HG03558 (cell line): ENCODE measurements around the gene RTF1.
"Not testable (repeated sequence)": the region's sequence is repeated elsewhere in the genome, so short reads cannot be mapped to it uniquely, and the experiment has no call there.

Experiments used
- ATAC-seq: cut with Tn5 transposase; IDR thresholded peaks from one replicate; pipeline ENCODE4 v1.9.1; 2021; ENCODE audit warnings: moderate number of reproducible peaks; ENCODE audit not compliant: unreplicated experiment; ENCODE audit errors: extremely low read depth

RTF1 gene

DNA sequence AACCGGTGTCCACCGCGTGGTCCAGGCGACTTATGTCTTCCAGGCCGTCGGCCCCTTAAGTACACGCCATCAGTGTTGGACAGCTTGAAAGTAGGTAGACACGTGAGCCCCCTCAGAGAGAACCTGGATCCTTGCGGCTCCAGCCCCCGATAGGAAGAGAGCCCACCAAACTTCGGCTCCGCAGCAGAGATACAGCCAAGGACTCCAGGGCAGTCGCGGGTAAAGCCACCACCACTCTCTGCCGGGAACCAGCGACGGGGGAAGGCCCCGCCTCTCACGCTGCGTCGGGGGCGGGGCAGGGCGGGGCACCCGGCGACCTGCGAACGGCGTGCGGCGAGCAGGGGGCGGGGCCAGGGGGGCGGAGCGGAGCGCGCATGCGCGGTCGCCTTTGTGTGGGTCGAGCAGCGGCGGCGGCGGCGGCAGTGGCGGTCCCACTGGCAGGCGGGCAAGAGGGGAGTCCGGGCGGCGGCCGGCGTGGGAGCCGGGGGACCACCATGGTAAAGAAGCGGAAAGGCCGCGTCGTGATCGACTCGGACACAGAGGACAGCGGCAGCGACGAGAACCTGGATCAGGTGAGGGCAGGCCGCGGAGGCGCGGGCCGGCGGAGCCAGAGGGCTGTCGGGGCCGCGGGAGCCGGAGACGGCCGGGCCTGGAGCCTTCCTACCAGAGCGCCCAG is at the start of gene RTF1:
TSS of gene RTF1 (plus strand) at position 354 of the 676 bp plus-strand sequence. CDS start at position 375, 21 bp downstream.
- no peak for ATAC-seq

DNA sequence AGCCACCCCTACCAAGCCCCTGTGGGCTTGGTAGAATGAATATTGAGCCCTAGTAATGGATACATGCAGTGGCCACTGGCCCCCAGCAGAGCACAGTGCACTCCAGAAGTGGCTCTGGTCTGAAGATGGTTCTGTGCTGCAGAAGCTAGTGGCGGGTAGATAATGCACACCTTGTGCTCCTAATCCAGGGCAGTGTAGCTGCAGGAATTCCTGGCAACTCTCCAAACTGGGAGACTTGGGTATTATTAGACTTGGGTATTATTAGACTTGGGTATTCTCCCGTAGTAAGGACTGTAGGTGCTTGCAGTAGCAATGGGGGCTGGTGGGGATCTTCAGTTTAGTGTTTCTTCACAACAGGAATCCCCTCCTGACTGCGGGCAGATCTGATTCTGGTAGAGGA is 49.5 kb upstream of the RTF1 start:
- no peak for ATAC-seq

DNA sequence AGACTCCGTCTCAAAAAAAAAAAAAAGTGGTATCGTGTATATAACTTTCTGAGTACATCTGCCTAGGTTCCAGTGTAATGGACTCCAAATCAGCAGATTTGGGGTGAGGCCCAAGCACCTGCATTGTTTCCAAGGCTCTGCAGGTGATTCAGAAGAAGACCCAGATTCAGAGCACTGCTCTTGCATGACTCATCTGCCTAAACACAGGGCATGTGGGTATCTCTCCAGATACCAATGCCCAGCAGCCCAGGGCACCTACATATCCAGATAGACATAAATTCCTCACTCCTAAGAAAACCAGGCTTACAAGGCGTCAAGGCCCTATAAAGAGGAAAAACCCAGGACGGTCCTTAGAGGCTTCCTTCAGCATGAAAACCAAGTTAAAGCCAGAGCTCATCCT is 38.9 kb upstream of the RTF1 start:
- ATAC-seq = no peak

DNA sequence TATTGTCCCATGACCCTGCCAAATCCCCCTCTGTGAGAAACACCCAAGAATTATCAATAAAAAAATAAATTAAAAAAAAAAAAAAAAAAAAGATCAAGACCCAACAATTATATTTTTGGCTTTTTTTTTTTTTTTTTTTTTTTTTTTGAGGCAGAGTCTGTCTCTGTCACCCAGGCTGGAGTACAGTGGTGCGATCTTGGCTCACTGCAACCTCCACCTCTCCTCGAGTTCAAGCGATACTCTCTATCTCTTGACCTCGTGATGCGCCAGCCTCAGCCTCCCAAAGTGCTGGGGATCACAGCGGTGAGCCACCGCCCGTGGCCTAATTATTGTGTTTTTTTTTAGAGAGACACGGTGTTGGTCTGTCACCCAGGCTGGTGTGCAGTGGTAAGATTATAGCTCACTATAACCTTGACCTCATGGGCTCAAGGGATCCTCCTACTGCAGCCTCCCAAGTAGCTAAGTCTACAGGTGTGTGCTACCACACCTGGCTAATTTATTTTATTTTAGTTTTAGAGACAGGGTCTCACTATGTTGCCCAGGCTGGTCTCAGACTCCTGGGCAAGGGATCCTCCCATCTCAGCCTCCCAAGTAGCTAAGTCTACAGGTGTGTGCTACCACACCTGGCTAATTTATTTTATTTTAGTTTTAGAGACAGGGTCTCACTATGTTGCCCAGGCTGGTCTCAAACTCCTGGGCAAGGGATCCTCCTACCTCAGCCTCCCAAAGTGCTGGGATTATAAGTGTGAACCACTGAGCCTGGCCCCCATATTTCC is 32.7 kb upstream of the RTF1 start:
- ATAC-seq = not testable (repeated sequence)

DNA sequence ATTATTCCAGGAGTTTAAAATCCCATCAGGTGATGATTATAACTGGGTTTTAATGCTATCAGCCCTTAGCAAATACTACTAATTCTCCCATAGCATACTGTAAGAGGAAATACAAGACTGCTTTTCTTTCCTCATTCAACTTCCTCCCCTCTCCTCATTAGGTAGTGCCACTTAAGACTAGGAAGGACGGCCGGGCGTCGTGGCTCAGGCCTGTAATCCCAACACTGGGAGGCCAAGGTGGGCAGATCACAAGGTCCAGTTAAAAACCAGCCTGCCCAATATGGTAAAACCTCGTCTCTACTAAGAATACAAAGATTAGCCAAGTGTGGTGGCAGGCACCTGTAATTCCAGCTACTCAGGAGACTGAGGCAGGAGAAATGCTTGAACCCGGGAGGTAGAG is 29.2 kb upstream of the RTF1 start:
- no peak for ATAC-seq

DNA sequence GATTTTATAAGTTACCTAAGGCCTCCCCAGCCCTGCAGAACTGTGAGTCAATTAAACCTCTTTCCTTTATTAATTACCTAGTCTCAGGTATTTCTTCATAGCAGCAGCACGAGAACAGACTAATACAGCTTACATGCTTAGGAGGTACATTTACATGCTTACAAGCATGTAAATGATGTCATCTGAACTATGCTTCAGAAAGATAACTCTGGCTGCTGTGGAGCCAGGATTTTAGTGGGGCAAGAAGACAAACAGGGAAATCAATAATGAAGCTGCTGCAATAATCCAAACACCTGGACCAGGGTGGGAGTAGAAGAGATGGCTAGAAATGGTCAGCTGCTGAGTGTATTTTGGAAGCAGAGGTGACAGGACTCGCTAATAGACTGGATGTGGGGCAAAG is 24.2 kb upstream of the RTF1 start:
- no peak for ATAC-seq

DNA sequence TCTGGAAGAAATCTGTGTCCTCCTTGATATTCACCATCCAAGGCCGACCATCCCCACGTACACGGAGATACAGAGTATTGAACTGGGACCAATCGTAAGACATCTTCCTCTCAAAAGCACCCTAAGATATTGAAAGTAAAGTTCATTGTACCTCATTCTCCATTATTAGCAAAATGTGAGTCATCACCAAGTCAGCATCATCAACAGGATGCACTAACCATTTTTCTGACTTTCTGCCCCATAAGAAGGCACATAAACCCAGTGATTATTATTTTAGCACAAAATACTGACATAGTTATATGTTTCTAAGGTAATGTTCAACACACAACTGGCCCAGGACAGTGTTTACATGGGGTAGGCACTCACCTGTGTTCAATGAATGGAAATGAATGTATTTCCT is 22.0 kb upstream of the RTF1 start:
- ATAC-seq = no peak

DNA sequence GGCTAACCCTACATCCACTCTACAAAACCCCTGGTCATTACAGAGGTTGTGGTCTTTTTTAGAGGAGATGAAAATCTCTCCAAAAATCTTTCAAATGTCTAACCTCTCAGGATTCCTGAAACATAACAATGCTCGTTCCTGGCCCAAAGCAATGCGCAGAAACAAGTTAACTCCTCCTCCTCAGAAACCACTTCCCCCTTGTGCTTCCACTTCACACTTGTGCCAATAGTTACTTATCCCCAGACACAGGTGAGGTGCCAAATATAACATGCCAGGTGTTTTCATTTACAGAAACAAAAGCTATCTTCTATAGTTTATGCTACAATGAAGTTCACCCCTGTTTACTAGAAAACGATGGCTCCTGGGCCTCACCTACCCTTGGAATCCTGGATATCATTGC is 20.8 kb upstream of the RTF1 start:
- no peak for ATAC-seq

DNA sequence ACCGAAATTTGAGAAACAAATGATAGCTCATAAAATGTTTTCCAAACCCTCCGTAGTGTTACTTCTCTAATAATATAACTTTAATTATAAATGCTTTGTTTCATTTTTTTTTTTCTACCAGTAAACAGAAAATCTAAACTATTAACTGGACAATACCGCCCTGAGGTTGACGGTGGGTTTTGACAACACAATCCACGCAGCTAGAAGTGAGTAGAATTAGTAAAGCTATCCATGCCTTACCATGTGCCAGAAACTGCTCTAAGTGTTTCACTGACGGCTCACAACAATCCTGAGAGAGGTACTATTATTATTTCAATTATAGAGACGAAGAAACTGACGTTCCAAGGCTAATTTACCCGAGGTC is 15.0 kb upstream of the RTF1 start:
- ATAC-seq = peak; percentile 12

DNA sequence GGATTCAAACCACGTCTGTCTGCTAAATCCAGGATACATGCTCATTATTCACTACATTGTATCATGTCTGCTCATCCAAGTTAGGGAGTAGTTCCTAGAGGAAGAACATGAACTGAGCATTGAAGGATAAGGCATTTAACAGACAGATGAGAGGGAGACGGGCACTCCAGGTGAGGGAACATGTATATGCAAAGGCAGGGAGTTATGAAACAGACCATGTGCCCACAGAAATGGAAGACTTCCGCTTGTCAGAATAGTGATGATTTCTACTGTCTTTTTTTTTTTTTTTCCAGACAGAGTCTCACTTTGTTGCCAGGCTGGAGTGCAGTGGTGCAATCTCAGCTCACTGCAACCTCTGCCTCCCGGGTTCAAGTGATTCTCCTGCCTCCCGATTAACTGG is 9.6 kb upstream of the RTF1 start:
- no peak for ATAC-seq

DNA sequence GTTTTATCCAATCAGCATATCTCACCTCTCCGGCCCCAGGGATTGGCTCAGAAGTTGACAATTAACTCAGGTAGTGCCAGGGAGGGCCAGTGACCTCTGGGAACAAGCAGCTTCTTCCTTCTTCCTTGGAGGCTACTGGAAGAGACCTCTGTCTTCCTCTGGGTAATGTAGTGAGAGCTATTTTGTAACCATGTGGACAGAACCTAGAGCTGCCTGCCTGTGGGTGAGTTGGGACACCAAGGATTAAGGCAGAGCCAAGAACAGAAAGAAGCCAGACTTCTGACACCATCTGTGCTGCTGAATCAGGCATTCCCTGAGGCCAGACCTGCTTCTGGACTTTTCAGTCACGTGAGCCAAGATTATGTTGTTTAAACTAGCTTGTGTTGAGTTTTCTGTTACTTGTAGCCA is 8.7 kb upstream of the RTF1 start:
- no peak for ATAC-seq

DNA sequence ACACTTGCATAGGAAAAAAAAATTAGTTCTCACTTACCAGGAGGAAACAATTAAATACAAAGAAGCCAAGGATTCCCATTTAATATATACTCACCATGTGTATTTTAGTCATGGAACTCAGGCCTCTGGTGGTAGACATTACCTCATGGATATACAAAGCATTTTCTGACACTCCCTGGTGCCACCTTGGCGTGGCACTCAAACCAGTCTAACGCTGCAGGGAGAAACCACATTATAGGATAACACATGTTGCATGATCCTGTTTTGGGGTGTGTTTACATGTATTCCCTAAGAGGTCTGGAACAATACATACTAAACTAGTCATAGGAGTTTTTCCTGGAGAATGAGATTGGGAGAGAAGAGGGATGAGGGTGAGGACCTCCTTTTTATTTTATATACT is 5.9 kb upstream of the RTF1 start:
- no peak for ATAC-seq

DNA sequence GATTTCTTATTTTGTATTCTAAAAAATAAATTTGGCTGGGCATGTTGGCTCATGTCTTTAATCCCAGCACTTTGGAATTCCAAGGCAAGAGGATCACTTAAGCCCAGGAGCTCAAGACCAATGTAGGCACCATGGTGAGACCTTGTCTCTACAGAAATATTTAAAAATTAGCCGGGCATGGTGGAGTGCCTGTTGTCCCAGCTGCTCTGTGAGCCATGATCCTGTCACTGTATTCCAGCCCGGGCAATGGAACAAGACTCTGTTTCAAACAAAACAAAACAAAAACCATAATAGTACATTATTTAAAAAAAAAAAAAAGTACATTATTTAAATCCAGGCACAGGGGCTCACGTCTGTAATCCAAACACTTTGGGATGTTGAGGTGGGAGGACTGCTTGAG is 5.5 kb upstream of the RTF1 start:
- no peak for ATAC-seq

DNA sequence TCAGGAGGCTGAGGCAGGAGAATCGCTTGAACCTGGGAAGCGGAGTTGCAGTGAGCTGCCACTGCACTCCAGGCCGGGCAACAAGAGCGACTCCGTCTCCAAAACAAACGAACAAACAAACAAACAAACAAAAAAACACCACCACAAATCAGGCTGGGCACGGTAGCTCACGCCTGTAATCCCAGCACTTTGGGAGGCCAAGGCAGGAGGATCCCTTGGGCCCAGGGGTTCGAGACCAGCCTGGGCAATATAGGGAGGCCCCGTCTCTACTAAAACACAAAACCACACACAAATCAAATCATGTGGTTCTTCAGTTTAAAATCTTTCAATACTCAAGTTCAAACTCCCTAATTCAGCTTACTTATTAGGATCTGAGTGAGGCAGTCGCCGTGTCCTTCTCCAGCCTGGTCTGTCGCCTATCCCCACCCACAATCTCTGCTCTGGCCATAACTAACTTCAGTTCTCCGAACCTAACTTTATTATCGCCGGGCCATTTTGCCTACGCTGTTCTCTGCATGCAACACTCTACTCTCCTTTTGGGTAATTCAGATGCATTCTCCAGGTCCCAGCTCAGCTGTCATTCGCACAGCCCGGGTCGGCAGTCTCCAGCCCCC is 660 bp upstream of the RTF1 start:
- ATAC-seq = no peak

DNA sequence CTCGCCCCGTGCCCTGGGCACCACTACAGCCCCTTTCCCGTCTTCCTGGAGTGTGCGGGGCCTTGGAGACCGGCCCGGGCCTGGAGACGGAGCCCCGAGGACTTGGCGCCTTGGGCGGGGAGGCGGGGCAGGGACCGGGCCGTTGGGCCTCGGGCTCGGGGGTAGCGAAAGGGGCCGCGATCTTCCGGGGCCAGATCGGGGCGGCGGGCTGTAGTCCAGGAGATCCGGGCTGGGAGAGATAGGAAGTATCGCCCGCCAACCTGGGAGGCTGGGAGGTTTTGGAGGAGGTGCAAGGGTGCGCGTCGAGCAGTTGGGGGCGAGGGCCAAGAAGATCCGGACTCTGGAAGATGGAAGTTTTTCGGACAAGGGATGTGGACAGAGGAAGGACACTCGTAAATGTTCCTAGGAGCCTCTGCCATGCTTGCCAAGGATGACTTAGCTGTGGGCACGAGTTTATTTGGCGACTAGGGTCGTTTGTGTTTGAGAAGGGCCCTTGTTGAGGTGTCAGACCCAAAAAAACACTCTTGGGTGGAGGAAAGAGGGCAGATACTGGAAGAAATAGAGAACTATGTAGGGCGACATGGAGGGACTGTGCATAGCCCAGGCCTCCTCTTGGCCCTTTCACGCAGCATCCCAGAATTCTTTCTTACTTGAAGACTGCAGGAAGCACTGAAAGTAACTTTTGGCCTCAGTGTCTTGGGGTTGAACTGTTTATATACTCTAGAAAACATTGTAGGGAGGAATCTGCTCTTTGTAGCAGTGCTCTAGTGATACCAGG is 712 bp downstream of the RTF1 start:
- ATAC-seq = no peak

DNA sequence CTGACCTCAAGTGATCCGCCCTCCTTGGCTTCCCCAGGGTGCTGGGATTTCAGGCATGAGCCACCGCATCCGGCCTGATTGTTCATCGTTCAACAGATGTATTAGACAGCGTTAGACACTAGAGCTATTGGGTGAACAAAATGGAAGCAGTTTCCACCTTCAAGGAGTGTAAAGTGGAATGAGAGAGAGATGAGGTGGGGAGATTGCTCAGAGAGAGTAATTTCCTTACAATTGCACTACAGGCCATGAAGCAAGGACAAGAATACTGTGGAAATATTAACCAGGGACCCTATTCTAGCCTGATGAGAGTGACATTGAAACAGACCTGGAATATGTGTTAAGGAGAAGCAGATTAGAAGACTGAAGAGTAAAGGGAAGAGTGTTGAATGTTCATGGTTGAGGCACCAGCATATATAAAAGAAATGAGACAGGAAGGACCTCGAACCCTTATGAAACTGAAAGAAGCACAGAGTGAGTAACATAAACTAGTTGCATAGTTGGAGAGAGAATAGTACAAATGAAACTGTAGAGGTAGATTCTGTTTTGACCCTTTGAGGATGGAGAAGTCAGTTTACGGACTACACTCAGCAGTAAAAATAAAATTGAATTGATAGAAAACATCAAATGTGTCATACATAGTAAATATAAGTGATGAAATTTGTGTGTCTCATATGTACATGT is 7.2 kb downstream of the RTF1 start:
- no peak for ATAC-seq

DNA sequence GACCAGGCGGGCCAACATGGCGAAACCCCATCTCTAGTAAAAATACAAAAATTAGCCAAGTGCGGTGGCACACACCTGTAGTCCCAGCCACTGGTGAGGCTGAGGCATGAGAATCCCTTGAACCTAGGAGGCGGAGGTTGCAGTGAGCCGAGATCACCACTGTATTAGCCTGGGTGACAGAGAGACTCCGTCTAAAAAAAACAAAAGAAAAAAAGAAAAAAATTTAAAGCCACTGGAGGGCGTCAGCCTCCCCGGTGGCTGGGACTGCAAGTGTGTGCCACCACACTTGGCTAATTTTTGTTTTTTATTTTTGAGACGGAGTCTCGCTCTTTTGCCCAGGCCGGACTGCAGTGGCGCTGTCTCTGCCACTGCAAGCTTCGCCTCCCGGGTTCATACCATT is 7.9 kb downstream of the RTF1 start:
- ATAC-seq = no peak

DNA sequence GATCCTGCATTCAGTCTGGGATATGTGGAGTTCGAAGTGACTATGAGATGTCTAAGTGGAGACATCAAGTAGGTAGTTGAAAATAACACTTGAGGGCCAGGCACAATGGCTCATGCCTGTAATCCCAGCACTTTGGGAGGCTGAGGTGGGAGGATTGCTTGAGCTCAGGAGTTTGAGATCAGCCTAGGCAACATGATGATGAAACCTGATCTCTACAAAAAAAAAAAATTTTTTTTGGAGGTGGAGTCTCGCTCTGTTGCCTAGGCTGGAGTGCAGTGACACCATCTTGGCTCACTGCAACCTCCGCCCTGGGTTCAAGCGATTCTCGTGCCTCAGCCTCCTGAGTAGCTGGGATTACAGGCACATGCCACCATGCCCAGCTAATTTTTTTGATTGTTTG is 9.0 kb downstream of the RTF1 start:
- ATAC-seq = not testable (repeated sequence)

DNA sequence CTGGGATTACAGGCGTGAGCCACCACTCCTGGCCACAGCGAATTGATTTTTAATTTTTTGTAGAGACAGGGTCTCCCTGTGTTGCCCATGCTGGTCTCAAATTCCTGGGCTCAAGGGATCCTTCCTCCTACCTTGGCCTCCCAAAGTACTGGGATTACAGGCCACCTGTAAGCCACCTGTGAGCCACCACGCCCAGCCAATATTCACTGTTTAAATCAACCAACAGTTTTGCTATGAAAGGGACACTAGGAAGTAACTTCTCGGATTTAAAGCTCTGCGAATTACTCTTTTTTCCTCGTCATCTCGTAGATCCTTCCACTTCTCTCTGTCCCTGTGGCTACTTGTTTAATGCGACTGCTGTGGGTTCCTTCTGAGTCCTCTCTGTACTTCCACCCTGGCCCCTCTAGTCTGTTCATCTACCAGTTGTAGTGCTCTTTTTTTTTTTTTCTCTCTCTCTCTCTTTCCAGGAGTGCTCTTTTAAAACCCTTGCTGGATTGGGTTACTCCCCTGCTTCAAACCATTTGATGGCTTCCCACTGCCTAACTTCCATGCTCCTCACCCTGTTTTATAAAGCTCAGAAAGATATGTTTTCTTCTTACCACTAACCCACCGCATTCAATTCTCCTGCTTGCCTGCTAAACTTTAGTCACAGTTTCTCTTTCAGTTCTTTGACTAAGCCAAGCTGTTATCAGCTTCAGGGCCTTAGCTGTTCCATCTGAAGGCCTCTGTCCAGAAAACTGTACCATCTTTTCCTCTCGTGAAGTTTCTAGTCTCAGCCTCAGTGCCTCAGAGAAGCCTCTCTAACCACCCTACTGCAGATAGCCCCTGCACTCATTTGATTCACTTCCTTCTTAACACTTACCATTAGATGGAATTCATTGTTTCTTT is 12.4 kb downstream of the RTF1 start:
- peak; percentile 44 for ATAC-seq
